Stimulated activated CD8-positive, alpha-beta memory T cell treated with anti-CD3 and anti-CD28 coated beads, Interleukin-4, amount 100 ng/mL, for 4 hours (primary cell): ENCODE results near the gene MYL9.
A peak's percentile ranks its signal among the peaks of the same experiment; 100 is the strongest.
"Not testable (repeated sequence)": the region's sequence is repeated elsewhere in the genome, so short reads cannot be mapped to it uniquely, and the experiment has no call there.

Experiments used
- DNase-seq, 2 donors: peaks; one replicate each; pipeline ENCODE4 v3.0.0-alpha.2; 2020; ENCODE audit warnings: low read depth in 2 of 2, low spot score in 1 of 2

MYL9 gene

GRCh38 chr20:36548704-36549627 is 7.6 kb downstream of the MYL9 start:
- DNase-seq, result no peak

GRCh38 chr20:36549628-36549941 is 8.3 kb downstream of the MYL9 start:
- DNase-seq, result no peak

- no peak for DNase-seq
Measured at GRCh38 chr20:36549942-36550789, 8.8 kb downstream of the MYL9 start.

- DNase-seq, result no peak
Measured at GRCh38 chr20:36550790-36551299, 9.5 kb downstream of the MYL9 start.

- no peak for DNase-seq
Measured at GRCh38 chr20:36555248-36555647, 13.9 kb downstream of the MYL9 start.

GRCh38 chr20:36562724-36563123 is 21.4 kb downstream of the MYL9 start:
- DNase-seq, result no peak

- no peak for DNase-seq
Measured at GRCh38 chr20:36563374-36563773, 22.1 kb downstream of the MYL9 start.

- not testable (repeated sequence) for DNase-seq
Measured at GRCh38 chr20:36564078-36564725, 22.9 kb downstream of the MYL9 start.

- not testable (repeated sequence) for DNase-seq
Measured at GRCh38 chr20:36564726-36565121, 23.4 kb downstream of the MYL9 start.

GRCh38 chr20:36565520-36565919 is 24.2 kb downstream of the MYL9 start:
- no peak for DNase-seq

- no peak for DNase-seq
Measured at GRCh38 chr20:36569847-36570429, 28.6 kb downstream of the MYL9 start.

GRCh38 chr20:36571564-36572504 is 30.5 kb downstream of the MYL9 start:
- no peak for DNase-seq

- peak; percentile 50 to 56 for DNase-seq
Measured at GRCh38 chr20:36572701-36573102, 31.4 kb downstream of the MYL9 start.

- DNase-seq, result peak; percentile 73 to 87
Measured at GRCh38 chr20:36573103-36573797, 31.9 kb downstream of the MYL9 start, which contains the start of gene TGIF2. TGIF2 (plus strand) TSS chr20:36573597; CDS start chr20:36578775, 5,178 bp downstream.

- no peak for DNase-seq
Measured at GRCh38 chr20:36573798-36574365, 32.6 kb downstream of the MYL9 start.

- DNase-seq, result peak; percentile 36 to 44
Measured at GRCh38 chr20:36574366-36575135, 33.2 kb downstream of the MYL9 start.

- DNase-seq, result no peak
Measured at GRCh38 chr20:36576081-36576445, 34.7 kb downstream of the MYL9 start.

- DNase-seq, result no peak
Measured at GRCh38 chr20:36578356-36579041, 37.2 kb downstream of the MYL9 start.
